ENCODE data around the gene MARK4.

The MARK4 gene

DNA sequence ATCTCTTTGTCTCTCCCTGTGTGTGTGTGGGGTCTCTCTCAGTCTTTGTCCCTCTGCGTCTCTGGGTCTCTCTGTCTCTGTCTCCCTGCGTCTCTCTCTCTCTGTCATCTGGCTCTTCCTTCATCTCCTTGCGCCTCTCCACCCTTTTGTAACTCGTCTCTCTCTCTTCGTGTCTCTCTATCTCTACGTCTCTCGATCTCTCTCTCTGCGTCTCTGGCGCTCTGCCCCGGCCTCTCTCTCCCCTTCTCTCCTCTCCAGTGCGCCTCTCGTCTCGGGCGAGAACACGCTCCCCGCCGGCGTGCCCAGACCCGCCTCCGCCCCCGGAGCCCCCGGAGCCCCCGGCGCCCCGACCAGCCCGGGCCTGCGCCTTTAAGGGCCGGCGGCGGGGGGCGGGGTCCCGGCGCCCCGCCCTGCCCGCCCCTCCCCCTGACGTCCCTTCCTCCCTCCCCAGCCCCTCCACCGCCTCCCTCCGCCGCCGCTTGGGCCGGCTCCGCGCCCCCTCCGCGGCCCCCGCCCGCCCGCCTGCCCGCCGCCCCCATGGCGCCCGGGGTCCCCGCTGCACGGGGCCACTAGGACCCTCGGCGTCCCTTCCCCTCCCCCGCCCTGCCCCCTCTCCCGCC, at the start of gene MARK4:
Gene MARK4, plus strand, starts transcription at position 440 of the 620 bp plus-strand sequence. CDS start 318 bp downstream, outside the sequence.
- H3K4me3 ChIP-seq (ENCODE audit: control insufficient read depth, low read depth, low read length), result peak within 1 kb of the TSS; percentile 73
- TF ChIP-seq CTCF (conservative IDR thresholded peaks at IDR 0.05; ENCODE audit: control insufficient read depth, insufficient read depth, low read depth, low read length), result no peak
- DNase-seq (ENCODE audit: low read depth), result peak; percentile 26

DNA sequence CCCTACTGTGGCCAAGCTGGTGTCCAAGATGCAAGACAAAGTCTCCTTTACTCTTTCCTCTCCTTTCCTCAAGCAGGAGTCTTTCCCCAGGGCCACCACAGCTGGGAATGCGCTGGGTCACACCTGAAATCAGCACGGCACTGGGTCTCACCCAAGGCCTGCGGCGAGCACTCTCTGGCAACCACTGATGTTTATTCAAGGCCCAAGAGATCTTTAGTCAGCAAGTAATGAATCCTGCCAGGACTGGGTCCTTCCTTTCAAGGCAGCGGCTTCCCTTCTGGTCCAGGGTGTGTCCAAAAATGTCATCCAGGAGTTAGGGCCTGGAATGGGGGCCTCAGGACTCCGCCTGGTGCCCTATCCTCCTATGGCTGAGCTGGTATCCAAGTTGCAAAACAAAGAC, 48.4 kb upstream of the MARK4 start:
- DNase-seq (ENCODE audit: low read depth), result no peak
- H3K4me3 ChIP-seq (ENCODE audit: control insufficient read depth, low read depth, low read length), result no peak overlapping the region
- TF ChIP-seq CTCF (conservative IDR thresholded peaks at IDR 0.05; ENCODE audit: control insufficient read depth, insufficient read depth, low read depth, low read length), result no peak

- TF ChIP-seq CTCF (conservative IDR thresholded peaks at IDR 0.05; ENCODE audit: control insufficient read depth, insufficient read depth, low read depth, low read length), result no peak
- no peak for DNase-seq (ENCODE audit: low read depth)
These were observed 45.3 kb upstream of the MARK4 start for GRCh38 chr19:45205810-45206209.

GRCh38 chr19:45206328-45206727, 44.7 kb upstream of the MARK4 start:
- no peak for TF ChIP-seq CTCF (conservative IDR thresholded peaks at IDR 0.05; ENCODE audit: control insufficient read depth, insufficient read depth, low read depth, low read length)
- no peak overlapping the region for H3K4me3 ChIP-seq (ENCODE audit: control insufficient read depth, low read depth, low read length)
- no peak for DNase-seq (ENCODE audit: low read depth)

More at GRCh38 chr19:45205810-45206209, 45.3 kb upstream of the MARK4 start:
- H3K4me3 ChIP-seq (ENCODE audit: control insufficient read depth, low read depth, low read length), result no peak overlapping the region

GRCh38 chr19:45211751-45212381, 39.2 kb upstream of the MARK4 start:
- H3K4me3 ChIP-seq (ENCODE audit: control insufficient read depth, low read depth, low read length), result no peak overlapping the region
- no peak for TF ChIP-seq CTCF (conservative IDR thresholded peaks at IDR 0.05; ENCODE audit: control insufficient read depth, insufficient read depth, low read depth, low read length)
- no peak for DNase-seq (ENCODE audit: low read depth)

DNA sequence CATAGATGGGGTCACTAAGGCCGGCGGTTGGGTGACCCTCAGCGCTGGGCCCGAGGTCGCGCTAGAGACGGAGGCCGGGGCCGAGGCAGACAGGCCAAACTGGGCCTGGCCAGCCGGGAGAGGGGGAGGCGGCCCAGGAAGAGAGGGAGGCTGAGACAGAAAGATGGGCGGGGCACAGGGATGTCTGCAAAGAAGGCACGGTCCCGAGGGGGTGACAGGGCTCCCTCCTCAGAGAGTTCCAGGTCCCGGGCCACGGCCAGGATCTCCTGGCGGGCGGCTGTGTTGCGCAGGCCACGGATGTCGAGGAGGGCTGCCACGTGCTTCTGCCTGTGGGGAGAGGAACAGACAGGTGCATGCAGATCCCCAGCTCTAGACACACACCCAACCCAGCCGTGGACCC, 38.0 kb upstream of the MARK4 start:
- DNase-seq (ENCODE audit: low read depth), result no peak
- no peak for TF ChIP-seq CTCF (conservative IDR thresholded peaks at IDR 0.05; ENCODE audit: control insufficient read depth, insufficient read depth, low read depth, low read length)
- no peak overlapping the region for H3K4me3 ChIP-seq (ENCODE audit: control insufficient read depth, low read depth, low read length)
